WTC11 (cell line): ENCODE measurements around the gene HOMER2. TPM values are rescaled to one million over a fixed set of nuclear protein-coding genes. Genes with fewer than 3 reads are reported as not detected.

Experiments
- ATAC-seq: fragments of 200-7000 bp; cut with Tn5 transposase; 2 replicates; pipeline ENCODE4 v1.10.0; 2021; ENCODE audit warnings: mild to moderate bottlenecking, moderate library complexity
- CTCF ChIA-PET: fragments of 300-600 bp; sonication (Branson Sonifier 250); formaldehyde crosslinking; loops from one replicate; lab custom pipeline; 2021; ENCODE audit warnings: antibody characterized with exemption; lab: Charles Lee
- POLR2A ChIA-PET: fragments of 350-600 bp; sonication (Branson Sonifier 250); formaldehyde crosslinking; loops from one replicate; lab custom pipeline; 2021; ENCODE audit warnings: antibody characterized with exemption; lab: Charles Lee
- DNase-seq: peaks from one replicate; pipeline ENCODE4 v3.0.0; 2021; ENCODE audit warnings: low spot score
- H3K27ac Mint-ChIP-seq: 2 replicates; pipeline ENCODE4 v1.8.0; 2021; ENCODE audit warnings: mixed read lengths
- H3K27me3 Mint-ChIP-seq: 2 replicates; pipeline ENCODE4 v1.8.0; 2021; ENCODE audit warnings: low read depth, mild to moderate bottlenecking, moderate library complexity, mixed read lengths
- H3K36me3 Mint-ChIP-seq: 2 replicates; pipeline ENCODE4 v1.8.0; 2021; ENCODE audit warnings: mixed read lengths
- H3K4me1 Mint-ChIP-seq: 2 replicates; pipeline ENCODE4 v1.8.0; 2022; ENCODE audit warnings: mixed read lengths
- H3K4me3 Mint-ChIP-seq: 2 replicates; pipeline ENCODE4 v1.8.0; 2021; ENCODE audit warnings: mild to moderate bottlenecking, moderate library complexity, mixed read lengths
- H3K9me3 Mint-ChIP-seq: 2 replicates; pipeline ENCODE4 v1.8.0; 2021; ENCODE audit warnings: mixed read lengths
- CBFB ChIP-seq: sonication (generic); formaldehyde crosslinking; IDR thresholded peaks from 2 replicates; pipeline ENCODE4 v1.8.1; 2022; ENCODE audit warnings: mild to moderate bottlenecking, low read depth, missing genetic modification reagents
- CREB1 ChIP-seq: sonication (generic); formaldehyde crosslinking; IDR thresholded peaks from 2 replicates; pipeline ENCODE4 v1.8.0; 2023; ENCODE audit warnings: mild to moderate bottlenecking, missing genetic modification reagents
- CTCF ChIP-seq: fragments of 200-600 bp; IDR thresholded peaks from 2 replicates; pipeline ENCODE4 v1.8.0; 2022; ENCODE audit warnings: antibody characterized with exemption
- E2F1 ChIP-seq: sonication (generic); formaldehyde crosslinking; IDR thresholded peaks from 2 replicates; pipeline ENCODE4 v1.8.0; 2022; ENCODE audit warnings: mild to moderate bottlenecking, missing genetic modification reagents
- E2F5 ChIP-seq: sonication (generic); formaldehyde crosslinking; IDR thresholded peaks from 2 replicates; pipeline ENCODE4 v1.8.1; 2022; ENCODE audit warnings: mild to moderate bottlenecking, moderate library complexity, missing genetic modification reagents
- ETV6 ChIP-seq: sonication (generic); formaldehyde crosslinking; IDR thresholded peaks from 2 replicates; pipeline ENCODE4 v1.8.1; 2022; ENCODE audit warnings: mild to moderate bottlenecking, missing genetic modification reagents
- GRHL2 ChIP-seq: fragments of 250-450 bp; sonication (Bioruptor Pico); IDR thresholded peaks from 2 replicates; pipeline ENCODE4 v1.8.0; 2022; ENCODE audit warnings: mild to moderate bottlenecking, moderate library complexity; ENCODE audit not compliant: insufficient replicate concordance, severe bottlenecking
- GTF2I ChIP-seq: fragments of 250-450 bp; sonication (Bioruptor Pico); conservative IDR thresholded peaks from 2 replicates; pipeline ENCODE4 v1.4.0; 2021; ENCODE audit warnings: mild to moderate bottlenecking
- IRF2 ChIP-seq: sonication (generic); formaldehyde crosslinking; IDR thresholded peaks from 2 replicates; pipeline ENCODE4 v1.8.0; 2022; ENCODE audit warnings: low read depth, missing genetic modification reagents, borderline replicate concordance
- JAZF1 ChIP-seq: fragments of 250-450 bp; sonication (Bioruptor Pico); IDR thresholded peaks from 2 replicates; pipeline ENCODE4 v1.9.0; 2021; ENCODE audit warnings: moderate library complexity, mild to moderate bottlenecking, inconsistent platforms
- MLX ChIP-seq: sonication (generic); formaldehyde crosslinking; IDR thresholded peaks from 2 replicates; pipeline ENCODE4 v1.8.1; 2023; ENCODE audit warnings: mild to moderate bottlenecking, missing genetic modification reagents, moderate library complexity
- NFE2L1 ChIP-seq: sonication (generic); formaldehyde crosslinking; IDR thresholded peaks from 2 replicates; pipeline ENCODE4 v1.8.1; 2023; ENCODE audit warnings: missing genetic modification reagents
- OVOL2 ChIP-seq: fragments of 250-450 bp; sonication (Bioruptor Pico); IDR thresholded peaks from 2 replicates; pipeline ENCODE4 v1.9.0; 2021; ENCODE audit warnings: mild to moderate bottlenecking, borderline replicate concordance
- PRDM15 ChIP-seq: sonication (generic); formaldehyde crosslinking; IDR thresholded peaks from 2 replicates; pipeline ENCODE4 v1.8.0; 2022; ENCODE audit warnings: missing genetic modification reagents
- PRRX2 ChIP-seq: fragments of 250-450 bp; sonication (Bioruptor Pico); IDR thresholded peaks from 2 replicates; pipeline ENCODE4 v1.8.0; 2021; ENCODE audit warnings: mild to moderate bottlenecking
- SOX15 ChIP-seq: fragments of 250-450 bp; sonication (Bioruptor Pico); IDR thresholded peaks from 2 replicates; pipeline ENCODE4 v1.9.0; 2021; ENCODE audit warnings: mild to moderate bottlenecking
- SP1 ChIP-seq: sonication (generic); formaldehyde crosslinking; conservative IDR thresholded peaks from 2 replicates; pipeline ENCODE4 v1.8.1; 2022; ENCODE audit warnings: missing genetic modification reagents
- ZNF317 ChIP-seq: sonication (generic); formaldehyde crosslinking; IDR thresholded peaks from 2 replicates; pipeline ENCODE4 v1.8.1; 2023; ENCODE audit warnings: low read depth, mild to moderate bottlenecking, moderate library complexity, missing genetic modification reagents, borderline replicate concordance
- ZNF423 ChIP-seq: fragments of 250-450 bp; sonication (Bioruptor Pico); IDR thresholded peaks from 2 replicates; pipeline ENCODE4 v2.1.2; 2022; ENCODE audit warnings: mild to moderate bottlenecking, moderate library complexity
- ZNF671 ChIP-seq: fragments of 250-450 bp; sonication (Bioruptor Pico); IDR thresholded peaks from 2 replicates; pipeline ENCODE4 v1.8.0; 2021; ENCODE audit warnings: mild to moderate bottlenecking
- total RNA-seq: library from RNA; stranded (reverse); gene quantifications from 3 replicates; pipeline ENCODE4 v1.2.3, GENCODE V29; 2021
- TF ChIP-seq, protein P1 (sequence below): fragments of 250-450 bp; sonication (Bioruptor Pico); IDR thresholded peaks from 2 replicates; pipeline ENCODE4 v2.1.2; 2022; ENCODE audit warnings: mild to moderate bottlenecking, moderate library complexity
- TF ChIP-seq, protein P2 (sequence below): sonication (generic); formaldehyde crosslinking; conservative IDR thresholded peaks from 2 replicates; pipeline ENCODE4 v1.8.1; 2022; ENCODE audit warnings: mild to moderate bottlenecking, missing genetic modification reagents

Gene HOMER2
- total RNA-seq, 1 experiment from 2014 or later: 17.4 TPM

GRCh38 chr15:82933576-82933975 lies 18.9 kb downstream of the HOMER2 start (continued):
- no peak for TF ChIP-seq CTCF
- TF ChIP-seq CBFB (CRISPR knock-in tag): no peak
- TF ChIP-seq ZNF423: no peak
- TF ChIP-seq, protein P1, sequence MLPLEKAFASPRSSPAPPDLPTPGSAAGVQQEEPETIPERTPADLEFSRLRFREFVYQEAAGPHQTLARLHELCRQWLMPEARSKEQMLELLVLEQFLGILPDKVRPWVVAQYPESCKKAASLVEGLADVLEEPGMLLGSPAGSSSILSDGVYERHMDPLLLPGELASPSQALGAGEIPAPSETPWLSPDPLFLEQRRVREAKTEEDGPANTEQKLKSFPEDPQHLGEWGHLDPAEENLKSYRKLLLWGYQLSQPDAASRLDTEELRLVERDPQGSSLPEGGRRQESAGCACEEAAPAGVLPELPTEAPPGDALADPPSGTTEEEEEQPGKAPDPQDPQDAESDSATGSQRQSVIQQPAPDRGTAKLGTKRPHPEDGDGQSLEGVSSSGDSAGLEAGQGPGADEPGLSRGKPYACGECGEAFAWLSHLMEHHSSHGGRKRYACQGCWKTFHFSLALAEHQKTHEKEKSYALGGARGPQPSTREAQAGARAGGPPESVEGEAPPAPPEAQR (CRISPR knock-in tag): no peak
- TF ChIP-seq ZNF671 (CRISPR knock-in tag): no peak
- TF ChIP-seq GTF2I: no peak
- TF ChIP-seq, protein P2, sequence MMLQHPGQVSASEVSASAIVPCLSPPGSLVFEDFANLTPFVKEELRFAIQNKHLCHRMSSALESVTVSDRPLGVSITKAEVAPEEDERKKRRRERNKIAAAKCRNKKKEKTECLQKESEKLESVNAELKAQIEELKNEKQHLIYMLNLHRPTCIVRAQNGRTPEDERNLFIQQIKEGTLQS: no peak

DNA sequence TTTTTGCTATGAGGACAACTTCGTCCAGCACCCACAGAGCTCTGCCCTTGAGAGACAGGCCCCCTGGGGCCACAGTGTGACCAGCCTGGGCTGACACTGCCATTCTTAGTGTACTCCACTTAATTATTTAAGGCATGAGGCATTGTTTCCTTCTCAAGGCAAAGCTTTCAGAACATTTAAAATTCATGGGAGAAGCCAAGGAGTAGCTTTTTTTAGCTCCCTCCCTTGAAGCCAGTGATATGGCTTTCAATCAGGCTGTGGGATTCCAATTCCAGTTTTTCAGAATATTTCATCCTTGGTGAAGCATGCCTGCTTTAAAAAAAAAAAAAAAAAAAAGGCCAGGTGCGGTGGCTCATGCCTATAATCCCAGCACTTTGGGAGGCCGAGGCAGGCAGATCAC lies 21.3 kb downstream of the HOMER2 start:
- DNase-seq (no peak), ATAC-seq (no peak)
- H3K9me3 Mint-ChIP-seq: no peaks in the 10 kb centered on the region
- no peak overlapping the region for H3K27ac Mint-ChIP-seq
- H3K4me1 Mint-ChIP-seq: peaks cover 11% of the 10 kb centered on the region
- TF ChIP-seq SOX15 (CRISPR knock-in tag) (no peak), JAZF1 (CRISPR knock-in tag) (no peak), MLX (no peak), E2F5 (CRISPR knock-in tag) (no peak), CREB1 (CRISPR knock-in tag) (no peak), NFE2L1 (no peak)
- ChIA-PET CTCF (interaction anchor here (1.5 kb wide), 1 partner anchor 29 kb away, joined by 4 read pairs; no protein-coding TSS in a partner anchor), POLR2A (interaction anchor here (0.6 kb wide), 2 partner anchors 52 to 62 kb away, joined by 3 read pairs; no protein-coding TSS in a partner anchor)
- no peak overlapping the region for H3K4me3 Mint-ChIP-seq
- no peaks in the 10 kb centered on the region for H3K36me3 Mint-ChIP-seq
- peaks cover 5% of the 10 kb centered on the region; the same call in 1 of the 2 replicates for H3K27me3 Mint-ChIP-seq

DNA sequence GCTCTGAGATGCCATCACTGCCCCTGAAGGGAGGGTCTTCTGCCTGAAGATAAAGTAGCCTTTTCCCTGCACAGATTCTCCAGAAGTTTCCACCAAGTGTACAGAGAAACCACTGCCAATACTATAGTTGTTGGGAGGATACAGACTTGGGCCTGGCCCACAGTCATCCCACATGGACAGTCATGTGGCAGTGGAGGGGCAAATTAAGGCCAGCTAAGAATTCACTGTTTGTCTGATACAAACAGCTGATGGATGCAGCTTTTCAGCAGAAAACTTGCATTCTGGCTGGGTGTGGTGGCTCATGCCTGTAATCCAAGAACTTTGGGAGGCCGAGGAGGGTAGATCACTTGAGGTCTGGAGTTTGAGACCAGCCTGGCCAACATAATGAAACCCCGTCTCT lies 22.1 kb downstream of the HOMER2 start:
- Mint-ChIP-seq H3K27ac (no peak overlapping the region), H3K9me3 (no peaks in the 10 kb centered on the region), H3K4me1 (peaks cover 7% of the 10 kb centered on the region), H3K27me3 (peaks cover 5% of the 10 kb centered on the region; the same call in 1 of the 2 replicates), H3K4me3 (no peak overlapping the region), H3K36me3 (no peaks in the 10 kb centered on the region)
- ChIA-PET POLR2A (no interaction called here), CTCF (interaction anchor here (1.5 kb wide), 1 partner anchor 30 kb away, joined by 4 read pairs; no protein-coding TSS in a partner anchor)
- ATAC-seq (no peak), DNase-seq (no peak)
- no peak for TF ChIP-seq E2F5 (CRISPR knock-in tag)
- no peak for TF ChIP-seq OVOL2
- no peak for TF ChIP-seq ETV6
- TF ChIP-seq SP1 (CRISPR knock-in tag): no peak
- TF ChIP-seq PRRX2: no peak
- no peak for TF ChIP-seq PRDM15 (CRISPR knock-in tag)
- TF ChIP-seq E2F1 (CRISPR knock-in tag): no peak
- no peak for TF ChIP-seq IRF2
- no peak for TF ChIP-seq ZNF317 (CRISPR knock-in tag)
- no peak for TF ChIP-seq GRHL2 (CRISPR knock-in tag)
